OCI-LY7 (cell line): Measurements from ENCODE around the gene ITGB1.

Experiments used
- EZH2phosphoT487 ChIP-seq: fragments of 200-600 bp; sonication (generic); IDR thresholded peaks from 2 replicates; pipeline ENCODE4 v1.6.1; 2018; ENCODE audit warnings: low read depth, borderline replicate concordance, mild to moderate bottlenecking, mixed run types, antibody characterized with exemption, low read length, moderate library complexity, mixed read lengths
- TF ChIP-seq, protein P1 (sequence below): fragments of 200-600 bp; sonication (generic); conservative IDR thresholded peaks from 2 replicates; pipeline ENCODE4 v1.5.1; 2014; ENCODE audit warnings: mild to moderate bottlenecking, antibody characterized with exemption, low read length, moderate library complexity, mixed read lengths

DNA sequence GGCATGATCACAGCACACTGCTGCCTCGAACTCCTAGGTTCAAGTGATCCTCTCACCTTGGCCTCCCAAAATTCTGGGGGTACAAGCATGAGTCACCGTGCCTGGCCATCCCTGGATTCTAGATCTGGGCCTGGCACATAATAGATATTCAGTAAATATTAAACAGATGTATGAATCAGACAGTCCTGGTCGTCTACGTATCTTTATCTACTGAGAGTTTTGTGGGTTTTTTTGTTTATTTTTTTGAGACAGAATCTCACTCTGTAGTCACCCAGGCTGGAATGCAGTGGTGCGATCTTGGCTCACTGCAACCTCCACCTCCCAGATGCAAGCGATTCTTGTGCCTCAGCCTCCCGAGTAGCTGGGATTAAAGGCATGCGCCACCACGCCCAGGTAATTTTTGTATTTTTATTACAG is 24.3 kb upstream of the ITGB1 start:
- TF ChIP-seq, protein P1, sequence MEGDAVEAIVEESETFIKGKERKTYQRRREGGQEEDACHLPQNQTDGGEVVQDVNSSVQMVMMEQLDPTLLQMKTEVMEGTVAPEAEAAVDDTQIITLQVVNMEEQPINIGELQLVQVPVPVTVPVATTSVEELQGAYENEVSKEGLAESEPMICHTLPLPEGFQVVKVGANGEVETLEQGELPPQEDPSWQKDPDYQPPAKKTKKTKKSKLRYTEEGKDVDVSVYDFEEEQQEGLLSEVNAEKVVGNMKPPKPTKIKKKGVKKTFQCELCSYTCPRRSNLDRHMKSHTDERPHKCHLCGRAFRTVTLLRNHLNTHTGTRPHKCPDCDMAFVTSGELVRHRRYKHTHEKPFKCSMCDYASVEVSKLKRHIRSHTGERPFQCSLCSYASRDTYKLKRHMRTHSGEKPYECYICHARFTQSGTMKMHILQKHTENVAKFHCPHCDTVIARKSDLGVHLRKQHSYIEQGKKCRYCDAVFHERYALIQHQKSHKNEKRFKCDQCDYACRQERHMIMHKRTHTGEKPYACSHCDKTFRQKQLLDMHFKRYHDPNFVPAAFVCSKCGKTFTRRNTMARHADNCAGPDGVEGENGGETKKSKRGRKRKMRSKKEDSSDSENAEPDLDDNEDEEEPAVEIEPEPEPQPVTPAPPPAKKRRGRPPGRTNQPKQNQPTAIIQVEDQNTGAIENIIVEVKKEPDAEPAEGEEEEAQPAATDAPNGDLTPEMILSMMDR = no peak
- no peak for TF ChIP-seq EZH2phosphoT487
